Ovary (tissue), 9 donors: ENCODE results near the gene HTR3C. TPM values are rescaled to one million over a fixed set of nuclear protein-coding genes. Genes with fewer than 3 reads are reported as not detected.

Experiments
- DNase-seq, 5 donors: peaks; one replicate each; pipeline ENCODE4 v3.0.0-alpha.2; 2019 to 2020
- H3K27ac ChIP-seq, 2 donors: fragments of 200-600 bp; one replicate each; pipeline versions ENCODE4 v1.5.1 to v1.8.0; 2019 to 2022
- H3K27me3 ChIP-seq: fragments of 200-600 bp; one replicate; pipeline ENCODE4 v1.8.0; 2022
- H3K36me3 ChIP-seq: fragments of 200-600 bp; sonication (generic); one replicate; pipeline ENCODE4 v1.5.1; 2019
- H3K4me1 ChIP-seq: one replicate; pipeline ENCODE4 v1.8.1; 2013; ENCODE audit warnings: mild to moderate bottlenecking, moderate library complexity; ENCODE audit not compliant: insufficient read depth
- H3K4me3 ChIP-seq: fragments of 200-600 bp; sonication (generic); one replicate; pipeline ENCODE4 v1.5.1; 2017
- H3K9me3 ChIP-seq, 2 donors: fragments of 200-600 bp in 1 of 2; sonication (generic) in 1 of 2; one replicate each; pipeline versions ENCODE4 v1.5.1 to v1.8.1; 2013 to 2019; ENCODE audit warnings: mild to moderate bottlenecking in 1 of 2, moderate library complexity in 1 of 2
- CTCF ChIP-seq, 3 donors: fragments of 450-650 bp in 2 of 3; fragments of 200-600 bp in 1 of 3; IDR thresholded peaks; one replicate each; pipeline versions ENCODE4 v1.5.1 to v1.8.0; 2016 to 2022; ENCODE audit warnings: antibody characterized with exemption in 3 of 3, mild to moderate bottlenecking in 1 of 3
- EP300 ChIP-seq: sonication (generic); formaldehyde crosslinking; IDR thresholded peaks from one replicate; pipeline ENCODE4 v1.6.1; 2017; ENCODE audit warnings: antibody characterized with exemption
- POLR2A ChIP-seq: fragments of 450-650 bp; IDR thresholded peaks from one replicate; pipeline ENCODE4 v1.6.1; 2017; ENCODE audit warnings: antibody characterized with exemption, mild to moderate bottlenecking, moderate library complexity
- WGBS, 3 donors: extraction: QIAGEN DNeasy Blood & Tissue Kit in 1 of 3; methylation state at CpG; one replicate each; pipeline versions ENCODE4 v1.1.5 to v1.1.7; 2013 to 2017; 5-methylcytosine and 5-hydroxymethylcytosine counted together
- intact Hi-C, 4 donors: fragments of 100-400 bp; cut with DNase I; formaldehyde crosslinking; loops; one replicate each; pipeline versions ENCODE4 v1.11.0 to v1.15.1; 2022 to 2023
- polyA plus RNA-seq, 2 donors: library from polyadenylated mRNA; stranded (reverse); fragments of 200-250 nt in 1 of 2; fragments of 350-450 nt in 1 of 2; fragmentation: Illumina TruSeq in 1 of 2; extraction: RNeasy Lipid Tissue Mini Kit (QIAGEN cat#74804) in 1 of 2; gene quantifications; one replicate each; pipeline ENCODE4 v1.2.3, GENCODE V29; 2013 to 2014
- total RNA-seq, 7 donors: library from RNA; depleted of rRNA in 2 of 7; stranded (reverse); fragments of >200 nt in 2 of 7; fragmentation: NEBNext Ultra II Directional in 3 of 7; extraction: Animal tissue kit (Norgen Biotek cat#: 25700) in 3 of 7; gene quantifications; one replicate each; pipeline versions ENCODE4 v1.1.0 to v1.2.4, GENCODE V29; 2016 to 2023
- donor health status: DM: no; HTN: no; CAD: no; lungs with moderate emphysema.
- donor health status: DM: no; HTN: no; CAD: no.
- donor health status: Bipolar disorder and iron deficiency.
- donor health status: DM: yes; HTN: yes; CAD: no.
- donor health status: DM: no; HTN: no; CAD: no.
- donor health status: DM: yes; HTN: yes; CAD: no.

Gene HTR3C
- total and polyA plus RNA-seq, 9 donors, result not detected

- no peak overlapping the region for H3K27ac ChIP-seq
- no peaks in the 10 kb centered on the region for H3K27me3 ChIP-seq
- H3K4me3 ChIP-seq, result no peak overlapping the region
- H3K36me3 ChIP-seq, result no peaks in the 10 kb centered on the region
- H3K9me3 ChIP-seq, result no peaks in the 10 kb centered on the region
- DNase-seq, result no peak
- 45 to 65% (median 47%) methylated on average over 3 of the region's 3 CpGs for WGBS, 3 donors
- no peaks in the 10 kb centered on the region for H3K4me1 ChIP-seq
- TF ChIP-seq CTCF (IDR thresholded peaks at IDR 0.05) (no peak), POLR2A (no peak), EP300 (no peak)
- intact Hi-C loops, result no loop called here
These were observed 26.0 kb downstream of the HTR3C start for GRCh38 chr3:184078851-184079250.

- DNase-seq, result no peak
- Histone ChIP-seq H3K36me3 (no peaks in the 10 kb centered on the region), H3K4me3 (no peak overlapping the region), H3K9me3 (no peaks in the 10 kb centered on the region), H3K27me3 (no peaks in the 10 kb centered on the region), H3K4me1 (no peaks in the 10 kb centered on the region), H3K27ac (no peak overlapping the region)
- intact Hi-C loops, result no loop called here
- TF ChIP-seq POLR2A (no peak), CTCF (IDR thresholded peaks at IDR 0.05) (no peak), EP300 (no peak)
- WGBS, 3 donors, result 86 to 88% (median 87%) methylated on average over 15 to 16 of the region's 16 CpGs
These were observed 28.4 kb downstream of the HTR3C start for GRCh38 chr3:184081116-184081830.

- no peaks in the 10 kb centered on the region for H3K27me3 ChIP-seq
These were observed 29.2 kb downstream of the HTR3C start for GRCh38 chr3:184082034-184082433.

GRCh38 chr3:184082465-184082864 is 29.6 kb downstream of the HTR3C start:
- Histone ChIP-seq H3K4me3 (no peak overlapping the region), H3K27me3 (no peaks in the 10 kb centered on the region), H3K9me3 (no peaks in the 10 kb centered on the region), H3K36me3 (no peaks in the 10 kb centered on the region), H3K27ac (no peak overlapping the region), H3K4me1 (no peaks in the 10 kb centered on the region)
- TF ChIP-seq CTCF (IDR thresholded peaks at IDR 0.05) (no peak), POLR2A (no peak), EP300 (no peak)
- WGBS, 3 donors, result 75 to 81% (median 80%) methylated on average over 2 of the region's 2 CpGs
- no peak for DNase-seq
- intact Hi-C loops, result no loop called here

More at GRCh38 chr3:184082034-184082433, 29.2 kb downstream of the HTR3C start:
- TF ChIP-seq EP300 (no peak), CTCF (IDR thresholded peaks at IDR 0.05) (no peak), POLR2A (no peak)
- no peak for DNase-seq
- no peak overlapping the region for H3K4me3 ChIP-seq
- H3K9me3 ChIP-seq, result no peaks in the 10 kb centered on the region
- H3K4me1 ChIP-seq, result no peaks in the 10 kb centered on the region
- intact Hi-C loops, result no loop called here
- no peaks in the 10 kb centered on the region for H3K36me3 ChIP-seq
- no peak overlapping the region for H3K27ac ChIP-seq
- WGBS, 3 donors, result 87 to 93% (median 92%) methylated on average over 10 of the region's 10 CpGs
